SH-SY5Y (cell line): ENCODE measurements around the gene MIER2.

ENCODE experiments used
- GATA2 ChIP-seq: IDR thresholded peaks from 2 replicates; pipeline ENCODE4 v1.6.1; 2011; ENCODE audit warnings: mild to moderate bottlenecking, low read depth, low read length
- GATA3 ChIP-seq: IDR thresholded peaks from 2 replicates; pipeline ENCODE4 v1.6.1; 2011; ENCODE audit warnings: low read depth, mild to moderate bottlenecking, low read length, moderate library complexity

GRCh38 chr19:262125-262524 lies 82.5 kb downstream of the MIER2 start:
- TF ChIP-seq GATA2, result no peak
- TF ChIP-seq GATA3, result no peak
